Loucy (cell line): ENCODE data around the gene NPEPL1.

Experiments used
- H2AFZ ChIP-seq: fragments of 200-600 bp; sonication (generic); 2 replicates; pipeline ENCODE4 v1.6.0; 2016; ENCODE audit warnings: antibody characterized with exemption, mild to moderate bottlenecking, low read length, moderate library complexity
- H3F3A ChIP-seq: fragments of 200-600 bp; 2 replicates; pipeline ENCODE4 v1.6.0; 2016; ENCODE audit warnings: antibody characterized with exemption, low read depth, mild to moderate bottlenecking
- H3K27me3 ChIP-seq: fragments of 200-600 bp; sonication (generic); 2 replicates; pipeline ENCODE4 v1.6.1; 2014; ENCODE audit warnings: low read length, mild to moderate bottlenecking; ENCODE audit not compliant: insufficient read depth, poor library complexity, severe bottlenecking
- H3K36me3 ChIP-seq: fragments of 200-600 bp; sonication (generic); 2 replicates; pipeline ENCODE4 v1.6.1; 2016; ENCODE audit warnings: low read length; ENCODE audit not compliant: insufficient read depth
- H3K4me1 ChIP-seq: fragments of 200-600 bp; sonication (generic); 2 replicates; pipeline ENCODE4 v1.5.1; 2014; ENCODE audit warnings: low read length, mild to moderate bottlenecking; ENCODE audit not compliant: insufficient read depth, poor library complexity, severe bottlenecking
- H3K4me2 ChIP-seq: fragments of 200-600 bp; sonication (generic); 2 replicates; pipeline ENCODE4 v1.6.0; 2014; ENCODE audit warnings: antibody characterized with exemption, low read length, low read depth, mild to moderate bottlenecking; ENCODE audit not compliant: poor library complexity, severe bottlenecking
- H3K4me3 ChIP-seq: fragments of 200-600 bp; sonication (generic); 2 replicates; pipeline ENCODE4 v1.5.1; 2014; ENCODE audit warnings: low read length, mild to moderate bottlenecking, mixed read lengths; ENCODE audit not compliant: poor library complexity, severe bottlenecking
- H3K79me2 ChIP-seq: fragments of 200-600 bp; sonication (generic); 2 replicates; pipeline ENCODE4 v1.6.1; 2014; ENCODE audit warnings: low read length; ENCODE audit not compliant: insufficient read depth
- H3K9ac ChIP-seq: fragments of 200-600 bp; sonication (generic); 2 replicates; pipeline ENCODE4 v1.6.0; 2014; ENCODE audit warnings: mild to moderate bottlenecking, low read depth, low read length, moderate library complexity; ENCODE audit not compliant: poor library complexity, severe bottlenecking
- H3K9me2 ChIP-seq: fragments of 200-600 bp; sonication (generic); replicated peaks from 2 replicates; pipeline ENCODE4 v1.6.1; 2016; ENCODE audit warnings: low read depth, low read length, mixed read lengths
- H3K9me3 ChIP-seq: fragments of 200-600 bp; sonication (generic); 2 replicates; pipeline ENCODE4 v1.6.1; 2014; ENCODE audit warnings: mild to moderate bottlenecking, antibody characterized with exemption, low read length, low read depth; ENCODE audit not compliant: insufficient read depth
- H4K20me1 ChIP-seq: fragments of 200-600 bp; sonication (generic); 2 replicates; pipeline ENCODE4 v1.6.0; 2014; ENCODE audit warnings: antibody characterized with exemption, low read length, mild to moderate bottlenecking; ENCODE audit not compliant: insufficient read depth, poor library complexity, severe bottlenecking
- EZH2phosphoT487 ChIP-seq: fragments of 200-600 bp; IDR thresholded peaks from 2 replicates; pipeline ENCODE4 v1.6.1; 2018; ENCODE audit warnings: antibody characterized with exemption, mild to moderate bottlenecking, moderate library complexity, borderline replicate concordance
- TF ChIP-seq, protein P1 (sequence below): fragments of 200-600 bp; sonication (generic); conservative IDR thresholded peaks from 2 replicates; pipeline ENCODE4 v1.5.1; 2014; ENCODE audit warnings: mild to moderate bottlenecking, antibody characterized with exemption, low read length

Gene NPEPL1

DNA sequence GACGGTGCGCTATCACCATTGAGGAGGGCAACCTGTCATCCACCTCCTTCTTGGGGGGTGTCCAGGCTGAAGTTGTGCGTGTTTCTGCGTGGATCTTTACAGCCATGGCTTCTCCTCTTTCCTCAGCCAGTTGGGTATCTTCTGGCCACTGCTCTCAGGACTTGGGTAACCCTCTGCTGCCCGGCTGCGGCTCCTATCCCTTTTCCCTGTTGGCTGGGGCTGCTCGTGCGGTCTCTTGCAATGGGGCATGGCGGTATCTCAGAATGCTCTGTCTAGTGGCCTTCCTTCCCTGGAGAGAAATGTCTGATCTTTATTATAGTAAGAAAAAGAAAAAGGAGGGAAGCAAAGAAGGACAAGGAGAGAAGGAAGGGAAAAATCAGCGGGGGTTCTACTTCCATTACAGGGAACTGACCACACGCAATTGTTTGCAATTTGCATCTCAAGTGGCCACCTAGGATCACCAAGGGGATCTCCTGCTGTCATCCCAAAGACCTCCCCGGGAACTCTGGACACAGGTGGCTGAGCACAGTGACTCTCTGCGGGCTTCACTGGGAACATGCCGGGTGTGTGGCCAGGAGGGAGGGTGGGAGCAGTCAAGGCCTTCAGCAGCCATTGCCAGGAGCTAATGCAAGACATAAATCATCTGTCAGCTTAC is 60.8 kb downstream of the NPEPL1 start:
- Histone ChIP-seq H2AFZ (no peak overlapping the region), H3K4me1 (no peaks in the 10 kb centered on the region), H3K4me2 (no peak overlapping the region), H3F3A (no peaks in the 10 kb centered on the region), H3K36me3 (no peaks in the 10 kb centered on the region), H3K4me3 (no peak overlapping the region), H3K9me2 (no peaks in the 10 kb centered on the region), H4K20me1 (no peaks in the 10 kb centered on the region), H3K9me3 (no peaks in the 10 kb centered on the region), H3K9ac (no peak overlapping the region), H3K79me2 (no peaks in the 10 kb centered on the region), H3K27me3 (no peaks in the 10 kb centered on the region)
- TF ChIP-seq, protein P1, sequence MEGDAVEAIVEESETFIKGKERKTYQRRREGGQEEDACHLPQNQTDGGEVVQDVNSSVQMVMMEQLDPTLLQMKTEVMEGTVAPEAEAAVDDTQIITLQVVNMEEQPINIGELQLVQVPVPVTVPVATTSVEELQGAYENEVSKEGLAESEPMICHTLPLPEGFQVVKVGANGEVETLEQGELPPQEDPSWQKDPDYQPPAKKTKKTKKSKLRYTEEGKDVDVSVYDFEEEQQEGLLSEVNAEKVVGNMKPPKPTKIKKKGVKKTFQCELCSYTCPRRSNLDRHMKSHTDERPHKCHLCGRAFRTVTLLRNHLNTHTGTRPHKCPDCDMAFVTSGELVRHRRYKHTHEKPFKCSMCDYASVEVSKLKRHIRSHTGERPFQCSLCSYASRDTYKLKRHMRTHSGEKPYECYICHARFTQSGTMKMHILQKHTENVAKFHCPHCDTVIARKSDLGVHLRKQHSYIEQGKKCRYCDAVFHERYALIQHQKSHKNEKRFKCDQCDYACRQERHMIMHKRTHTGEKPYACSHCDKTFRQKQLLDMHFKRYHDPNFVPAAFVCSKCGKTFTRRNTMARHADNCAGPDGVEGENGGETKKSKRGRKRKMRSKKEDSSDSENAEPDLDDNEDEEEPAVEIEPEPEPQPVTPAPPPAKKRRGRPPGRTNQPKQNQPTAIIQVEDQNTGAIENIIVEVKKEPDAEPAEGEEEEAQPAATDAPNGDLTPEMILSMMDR = no peak
- TF ChIP-seq EZH2phosphoT487 = no peak

DNA sequence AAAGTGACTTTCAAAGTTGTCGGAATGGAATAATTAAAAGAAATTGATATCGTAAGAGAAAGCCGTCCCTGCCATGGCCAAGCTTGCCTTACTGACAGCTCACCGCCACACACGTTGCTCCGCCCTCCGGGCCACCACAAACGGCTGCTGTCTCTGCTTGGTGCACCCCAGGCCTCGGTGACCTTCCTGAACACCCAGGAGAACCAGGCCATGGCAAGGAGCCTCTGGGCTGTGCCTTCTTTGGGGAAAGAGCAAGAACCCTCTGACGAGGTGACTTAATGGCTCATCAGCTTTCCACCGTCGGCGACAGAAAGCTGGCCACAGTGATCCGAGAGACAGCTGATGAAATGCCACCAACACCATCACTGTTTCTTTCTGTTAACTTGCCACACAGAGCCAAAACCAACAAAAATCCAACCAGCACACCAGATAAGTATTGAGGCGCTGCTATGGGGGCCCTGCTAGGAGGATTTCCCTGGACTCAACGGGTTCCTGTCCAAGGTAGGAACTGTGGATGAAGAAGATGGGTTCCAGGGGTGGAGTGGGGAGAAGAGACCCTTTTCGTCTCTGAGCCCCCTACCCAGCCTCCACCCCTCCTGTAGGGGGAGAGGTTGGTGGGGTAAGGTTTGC is 61.4 kb downstream of the NPEPL1 start:
- Histone ChIP-seq H3F3A (no peaks in the 10 kb centered on the region), H3K9me2 (no peaks in the 10 kb centered on the region), H3K9ac (no peak overlapping the region), H4K20me1 (no peaks in the 10 kb centered on the region), H2AFZ (no peak overlapping the region), H3K4me3 (no peak overlapping the region), H3K4me1 (no peaks in the 10 kb centered on the region), H3K27me3 (no peaks in the 10 kb centered on the region), H3K36me3 (no peaks in the 10 kb centered on the region), H3K9me3 (no peaks in the 10 kb centered on the region), H3K4me2 (no peak overlapping the region), H3K79me2 (no peaks in the 10 kb centered on the region)
- no peak for TF ChIP-seq EZH2phosphoT487
- TF ChIP-seq, protein P1 = no peak

DNA sequence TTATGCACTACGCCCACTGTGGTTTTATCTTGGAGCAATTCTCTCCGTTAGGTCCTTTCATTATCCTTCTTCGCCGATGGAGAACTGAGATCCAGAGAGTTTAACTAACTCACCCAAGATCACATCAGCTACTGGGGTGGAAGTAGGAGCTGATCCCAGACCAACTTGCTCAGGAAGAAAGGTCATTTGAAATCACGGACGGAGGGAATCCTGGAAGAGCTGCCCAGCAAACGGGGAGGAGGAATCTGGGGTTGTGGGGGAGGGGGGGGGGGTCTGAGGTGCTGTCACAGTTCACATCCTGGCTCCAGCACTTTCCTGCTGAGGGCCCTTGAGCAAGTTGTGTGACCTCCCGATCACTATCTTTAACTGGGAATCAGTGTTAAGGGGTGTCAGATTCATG is 62.0 kb downstream of the NPEPL1 start:
- Histone ChIP-seq H3K9me2 (no peaks in the 10 kb centered on the region), H3K27me3 (no peaks in the 10 kb centered on the region), H3K79me2 (no peaks in the 10 kb centered on the region), H4K20me1 (no peaks in the 10 kb centered on the region), H3K4me2 (no peak overlapping the region), H3K9me3 (no peaks in the 10 kb centered on the region), H2AFZ (no peak overlapping the region), H3K4me3 (no peak overlapping the region), H3K4me1 (no peaks in the 10 kb centered on the region), H3K9ac (no peak overlapping the region), H3F3A (no peaks in the 10 kb centered on the region), H3K36me3 (no peaks in the 10 kb centered on the region)
- TF ChIP-seq EZH2phosphoT487 = no peak
- TF ChIP-seq, protein P1 = no peak
